ENCODE data around the gene MYCL.

Gene MYCL, protein sequence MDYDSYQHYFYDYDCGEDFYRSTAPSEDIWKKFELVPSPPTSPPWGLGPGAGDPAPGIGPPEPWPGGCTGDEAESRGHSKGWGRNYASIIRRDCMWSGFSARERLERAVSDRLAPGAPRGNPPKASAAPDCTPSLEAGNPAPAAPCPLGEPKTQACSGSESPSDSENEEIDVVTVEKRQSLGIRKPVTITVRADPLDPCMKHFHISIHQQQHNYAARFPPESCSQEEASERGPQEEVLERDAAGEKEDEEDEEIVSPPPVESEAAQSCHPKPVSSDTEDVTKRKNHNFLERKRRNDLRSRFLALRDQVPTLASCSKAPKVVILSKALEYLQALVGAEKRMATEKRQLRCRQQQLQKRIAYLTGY

DNA sequence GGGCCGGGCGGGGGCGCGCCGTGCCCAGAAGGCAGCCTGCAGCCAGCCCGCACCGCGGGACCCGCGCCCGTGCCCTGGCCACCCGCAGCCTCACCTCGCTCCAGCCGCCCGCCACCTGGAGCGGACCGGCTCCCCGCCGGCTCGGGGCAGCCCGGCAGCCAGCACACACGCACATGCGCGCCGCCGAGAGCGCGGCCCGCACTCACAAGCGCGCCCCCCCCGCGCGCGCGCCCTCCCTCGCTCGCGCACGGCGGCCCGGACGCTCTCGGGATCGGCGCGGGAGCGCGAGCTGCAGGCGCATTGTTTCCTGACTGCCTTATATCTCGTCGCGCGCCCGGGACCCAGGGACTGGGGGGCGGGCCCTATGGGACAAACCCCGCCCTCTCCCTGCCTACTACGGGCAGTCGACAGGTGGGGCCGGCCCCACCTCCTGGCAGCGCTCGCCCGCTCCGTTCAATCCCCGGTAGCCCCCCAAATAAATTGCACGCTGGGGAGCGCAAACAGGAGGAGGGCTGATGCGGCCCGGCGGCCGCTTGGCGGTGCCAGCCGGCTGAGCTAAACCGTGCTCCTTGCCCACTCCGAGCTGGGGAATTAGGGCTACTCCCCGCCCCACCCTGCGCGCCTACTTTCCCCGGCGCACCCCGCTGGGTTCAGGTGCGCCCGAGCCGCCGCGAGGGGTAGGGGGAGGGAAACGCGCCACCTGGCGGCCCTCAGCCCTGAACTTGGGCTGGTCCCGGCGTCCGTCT lies at the start of gene MYCL:
MYCL (minus strand) TSS at position 204 of the 746 bp plus-strand sequence. CDS start 483 bp downstream, outside the sequence.
- DNase-seq: peak; percentile 100

DNA sequence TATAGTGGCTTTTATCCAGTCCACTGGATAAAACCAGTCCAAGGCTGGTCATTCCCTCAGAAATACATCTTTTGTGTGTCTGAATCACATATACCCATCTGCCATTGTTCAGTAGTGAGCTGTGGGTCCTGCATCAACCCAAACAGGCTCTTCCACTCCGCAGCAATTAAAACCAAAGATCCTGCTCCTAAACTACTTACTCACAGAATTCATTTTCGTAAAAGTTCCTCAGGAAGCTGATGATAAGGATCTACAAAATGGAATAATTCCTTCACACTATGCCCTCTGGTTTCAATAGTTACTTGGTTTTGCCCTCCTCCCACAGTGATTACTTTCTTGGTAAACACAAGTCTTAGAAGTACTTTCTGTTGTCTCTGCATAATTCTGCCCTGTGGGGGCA lies 48.2 kb upstream of the MYCL start:
- DNase-seq: no peak

DNA sequence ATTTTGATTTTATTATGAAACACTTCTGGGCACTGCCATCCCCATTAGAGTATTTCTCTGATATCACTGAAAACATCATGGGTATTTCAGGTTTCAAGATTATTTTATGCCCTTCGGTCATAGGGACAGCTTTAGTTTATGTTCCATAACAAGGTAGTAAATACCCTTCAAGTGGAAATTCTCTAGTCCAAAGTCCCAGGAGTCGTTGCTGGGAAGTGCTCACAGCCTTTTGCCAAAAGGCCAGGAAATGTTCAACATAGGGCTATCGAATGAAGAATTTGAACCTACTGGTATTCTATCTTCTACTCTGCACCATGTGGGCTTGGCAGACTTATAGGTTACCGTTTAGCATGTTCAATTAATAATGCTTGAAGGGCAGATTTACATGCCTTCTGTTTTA lies 45.5 kb upstream of the MYCL start:
- DNase-seq: no peak

DNA sequence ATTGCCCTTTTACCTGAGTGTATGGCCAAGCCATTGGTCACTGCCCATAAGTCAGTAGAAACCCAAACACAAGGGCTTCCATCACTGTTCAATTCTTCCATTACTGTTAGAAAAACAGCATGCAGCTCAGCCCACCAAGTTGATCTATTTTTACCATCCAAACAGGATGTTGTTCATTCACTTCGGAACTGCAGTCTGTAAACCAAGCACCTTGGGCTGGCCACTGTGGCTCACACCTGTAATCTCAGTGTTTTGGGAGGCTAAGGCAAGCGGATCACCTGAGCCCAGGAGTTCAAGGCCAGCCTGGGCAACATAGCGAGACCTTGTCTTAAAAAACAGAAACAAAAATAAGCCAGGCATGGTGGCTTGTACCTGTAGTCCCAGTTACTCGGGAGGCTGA lies 44.5 kb upstream of the MYCL start:
- DNase-seq: no peak

DNA sequence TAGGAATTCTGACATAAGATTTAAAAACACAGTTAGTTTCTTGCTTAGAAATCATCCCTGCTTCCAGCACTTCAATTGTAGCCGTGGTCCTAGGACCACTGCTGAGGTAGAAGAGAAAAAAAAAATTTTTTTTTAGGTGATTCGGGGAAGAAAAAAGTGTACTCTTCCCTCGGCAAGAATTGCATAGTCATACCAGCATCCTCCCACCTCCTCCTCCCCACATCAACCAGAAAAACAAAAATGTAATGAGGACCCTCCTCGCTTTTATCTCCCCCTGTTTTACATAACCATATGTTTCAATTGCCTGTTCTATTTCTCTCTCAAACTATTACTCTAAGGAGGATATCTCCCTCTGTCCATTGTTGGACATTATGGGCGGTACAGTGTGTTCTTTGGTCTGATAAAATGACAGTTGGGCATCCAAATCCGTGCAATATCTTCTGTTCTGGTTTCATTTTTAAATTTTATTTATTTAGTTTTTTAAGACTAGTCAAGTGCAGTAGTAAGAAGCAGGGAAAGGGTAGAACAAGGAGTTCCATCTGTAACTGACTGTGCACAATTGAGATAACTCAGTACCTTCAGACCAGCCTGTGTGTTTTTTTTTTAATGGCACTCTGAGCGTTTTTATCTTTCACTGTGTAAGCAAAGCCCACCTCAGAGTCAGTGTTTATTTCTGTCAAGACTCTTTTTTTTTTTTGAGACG lies 42.8 kb upstream of the MYCL start:
- DNase-seq: no peak

DNA sequence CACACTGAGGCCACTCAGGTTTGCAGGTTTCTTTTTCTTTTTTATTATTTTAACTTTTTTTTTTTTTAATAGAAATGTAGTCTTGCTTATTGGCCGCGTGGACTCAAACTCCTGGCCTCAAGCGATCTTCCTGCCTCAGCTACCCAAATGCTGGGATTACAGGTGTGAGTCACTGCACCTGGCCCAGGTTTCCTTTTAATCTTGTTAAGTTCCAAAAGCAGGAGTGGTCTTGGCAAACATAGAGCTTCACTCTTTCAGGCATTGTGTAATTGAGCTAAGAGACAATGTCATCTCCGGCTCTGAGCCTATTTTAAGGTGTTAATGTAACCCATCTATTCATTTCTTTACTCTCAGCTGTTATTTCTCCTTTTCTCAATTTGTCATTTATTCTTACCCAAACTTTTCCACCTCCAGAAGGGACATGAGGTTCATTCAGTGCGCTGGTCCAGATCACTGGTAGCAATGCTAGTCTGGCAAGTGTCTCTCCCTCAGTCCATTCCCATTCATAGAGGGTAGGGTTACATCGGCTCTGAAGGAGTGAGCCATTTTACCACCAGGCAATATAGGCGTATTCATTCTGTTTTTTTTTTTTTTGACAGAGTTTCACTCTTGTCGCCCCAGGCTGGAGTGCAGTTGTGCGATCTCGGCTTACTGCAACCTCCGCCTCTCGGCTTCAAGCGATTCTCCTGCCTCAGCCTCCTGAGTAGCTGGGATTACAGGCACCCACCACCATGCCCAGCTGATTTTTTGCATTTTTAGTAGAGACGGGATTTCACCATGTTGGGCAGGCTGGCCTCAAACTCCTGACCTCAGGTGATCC lies 42.0 kb upstream of the MYCL start:
- DNase-seq: no peak

DNA sequence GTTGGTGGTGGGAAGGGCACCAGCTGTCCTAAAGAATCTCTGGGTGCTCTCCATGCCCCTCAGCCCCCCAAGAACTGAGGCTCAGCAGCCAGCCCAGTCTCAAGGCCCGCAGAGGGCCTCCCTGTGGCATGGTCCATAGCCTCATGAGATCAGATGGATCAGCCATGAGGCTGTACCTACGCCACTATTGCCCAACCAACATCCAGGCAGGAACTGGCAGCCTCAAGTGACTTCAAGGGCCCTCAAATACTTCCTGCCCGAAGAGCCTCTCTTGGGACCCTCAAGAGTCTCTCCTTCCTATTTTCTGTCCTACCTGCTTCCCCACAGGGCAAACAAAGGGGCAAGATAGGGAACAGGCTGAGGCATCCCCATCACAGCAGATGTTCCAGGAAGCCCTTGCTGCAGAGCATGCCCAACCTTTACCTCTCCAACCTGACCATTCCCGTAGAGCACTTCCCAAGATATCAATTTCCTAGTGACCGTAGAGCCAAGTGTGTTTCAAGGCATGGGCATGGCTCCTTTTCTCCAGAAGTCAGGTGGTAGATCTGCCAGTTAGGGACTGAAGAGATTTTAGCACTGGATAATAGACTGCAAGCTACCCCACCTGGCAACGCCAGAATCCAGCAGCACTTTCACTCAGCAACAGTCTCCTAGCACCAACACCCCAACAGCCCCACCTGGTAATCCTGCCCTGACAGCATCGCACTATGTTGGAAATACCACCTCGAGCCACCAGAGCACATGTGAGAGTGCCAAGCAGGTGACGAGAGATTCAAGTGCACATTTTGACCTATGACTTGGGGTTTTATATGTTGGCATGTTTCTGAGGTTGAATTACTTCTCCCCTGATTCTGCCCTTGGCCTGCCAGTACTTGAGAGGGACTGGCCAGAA lies 39.5 kb upstream of the MYCL start:
- DNase-seq: no peak

DNA sequence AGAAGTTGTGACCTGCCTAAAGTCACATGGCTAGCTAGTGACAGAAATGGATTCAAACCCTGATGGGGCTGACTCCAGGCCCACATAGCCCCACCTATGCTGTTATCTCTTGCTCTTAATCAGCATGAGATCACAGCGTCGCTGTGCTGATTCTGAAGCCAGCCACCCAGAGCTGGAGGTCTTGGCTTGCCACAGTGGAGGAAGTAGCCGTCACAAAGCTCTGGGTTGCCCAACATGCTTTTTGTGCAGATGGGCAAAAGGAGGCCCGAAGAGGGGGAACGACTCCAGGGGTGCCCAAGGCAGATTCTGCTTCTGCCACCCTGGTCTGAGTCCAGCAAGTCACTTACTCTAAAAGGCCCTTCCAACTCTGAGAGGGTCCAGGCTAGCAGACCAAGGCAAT lies 38.5 kb upstream of the MYCL start:
- no peak for DNase-seq

DNA sequence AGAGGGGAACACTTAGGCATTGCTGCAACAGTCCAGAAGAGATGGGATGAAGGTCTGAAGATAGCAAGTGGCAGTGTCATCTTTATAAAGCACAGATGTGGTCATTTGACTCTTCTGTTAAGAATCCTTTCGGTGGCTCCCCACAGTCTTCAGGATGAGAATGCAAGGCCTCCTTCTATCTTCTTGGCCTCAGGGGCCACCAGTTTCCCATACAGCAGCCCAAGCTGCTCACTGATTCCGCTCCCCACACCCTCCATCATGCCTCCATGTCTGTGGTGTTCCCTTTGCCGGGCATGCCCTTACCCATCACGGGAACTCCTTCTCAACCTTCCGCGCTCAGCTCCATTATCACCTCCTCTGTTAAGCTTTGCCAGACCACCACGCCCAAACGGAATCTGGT lies 37.1 kb upstream of the MYCL start:
- no peak for DNase-seq

DNA sequence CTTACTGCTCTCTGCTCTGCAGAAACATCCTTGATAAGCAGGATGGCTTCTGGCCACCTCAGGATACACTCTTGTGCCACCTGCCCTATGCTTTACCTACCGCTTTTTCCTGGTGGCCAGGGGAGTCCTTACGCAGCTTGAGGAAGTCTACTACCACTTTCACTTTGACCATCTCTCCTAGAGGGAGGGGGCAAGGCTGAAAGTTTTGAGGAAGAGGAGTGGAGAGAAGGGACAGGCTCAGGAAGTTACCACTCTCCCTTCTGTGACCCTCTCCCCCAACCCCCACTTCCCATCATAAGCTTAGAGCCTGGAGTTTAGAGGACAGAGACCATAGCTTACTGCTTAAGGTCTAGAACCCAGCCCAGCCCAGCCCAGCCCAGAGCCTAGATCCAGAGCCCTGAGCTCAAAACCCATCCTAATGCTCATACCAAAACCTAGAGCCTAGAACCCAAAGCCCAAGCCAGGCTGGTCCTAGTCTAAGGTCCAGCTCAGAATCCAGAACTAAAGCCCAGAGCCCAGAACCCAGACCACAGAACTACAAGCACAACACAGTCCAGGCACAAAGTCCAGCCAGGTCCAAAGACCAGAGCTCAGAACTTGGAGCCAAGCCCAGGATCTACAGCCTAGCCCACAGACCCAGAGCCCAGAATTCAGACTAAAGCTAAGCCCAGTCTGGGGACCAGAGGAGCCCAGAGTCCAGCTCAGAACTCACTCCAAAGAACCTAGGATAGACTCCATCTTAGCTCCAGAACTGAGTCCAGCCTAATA lies 35.2 kb upstream of the MYCL start:
- DNase-seq: no peak

DNA sequence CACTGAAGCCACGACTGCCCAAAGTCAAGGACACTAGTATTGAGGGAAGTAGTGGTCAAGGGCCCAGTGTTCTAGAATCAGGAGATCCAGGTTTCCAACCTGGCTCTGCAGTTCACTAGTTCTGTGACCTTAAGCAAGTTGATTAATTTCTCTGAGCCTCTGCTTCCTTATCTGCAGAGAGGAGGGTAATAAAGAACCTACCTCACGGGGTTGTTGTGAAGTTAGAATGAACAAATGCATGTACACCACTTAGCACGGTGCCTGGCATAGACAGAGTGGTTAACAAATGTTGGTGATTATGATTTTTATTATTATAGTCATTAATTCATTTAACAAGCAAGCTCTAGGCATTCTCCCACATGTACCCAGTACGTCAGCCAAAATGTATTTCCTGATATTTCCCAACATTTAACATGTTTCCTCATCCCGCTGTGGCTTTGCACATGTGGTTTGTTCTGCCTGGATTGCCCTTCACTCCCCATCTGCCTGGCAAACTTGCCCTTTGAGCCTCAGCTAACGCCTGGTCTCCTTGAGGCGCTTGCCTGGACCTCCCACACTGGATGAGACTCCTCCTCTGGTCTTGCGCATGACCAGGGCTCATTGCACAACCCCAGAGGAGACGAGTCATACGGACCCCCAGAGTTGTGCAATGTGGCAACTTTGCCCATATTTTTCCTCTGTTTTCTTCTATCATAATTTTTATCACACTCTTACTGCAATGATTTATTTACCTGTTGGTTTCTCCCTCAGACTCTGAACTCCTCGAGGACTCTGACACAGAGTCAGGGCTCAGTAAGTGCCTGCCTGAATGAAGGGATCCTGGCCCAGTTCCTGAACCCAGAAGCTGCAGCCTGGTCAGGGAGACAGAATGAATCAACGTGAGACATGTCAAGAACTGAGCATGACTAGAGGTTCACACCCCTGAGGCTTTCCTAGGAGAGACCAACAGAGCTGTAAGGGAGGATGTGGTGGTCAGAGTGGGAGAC lies 32.5 kb upstream of the MYCL start:
- no peak for DNase-seq

DNA sequence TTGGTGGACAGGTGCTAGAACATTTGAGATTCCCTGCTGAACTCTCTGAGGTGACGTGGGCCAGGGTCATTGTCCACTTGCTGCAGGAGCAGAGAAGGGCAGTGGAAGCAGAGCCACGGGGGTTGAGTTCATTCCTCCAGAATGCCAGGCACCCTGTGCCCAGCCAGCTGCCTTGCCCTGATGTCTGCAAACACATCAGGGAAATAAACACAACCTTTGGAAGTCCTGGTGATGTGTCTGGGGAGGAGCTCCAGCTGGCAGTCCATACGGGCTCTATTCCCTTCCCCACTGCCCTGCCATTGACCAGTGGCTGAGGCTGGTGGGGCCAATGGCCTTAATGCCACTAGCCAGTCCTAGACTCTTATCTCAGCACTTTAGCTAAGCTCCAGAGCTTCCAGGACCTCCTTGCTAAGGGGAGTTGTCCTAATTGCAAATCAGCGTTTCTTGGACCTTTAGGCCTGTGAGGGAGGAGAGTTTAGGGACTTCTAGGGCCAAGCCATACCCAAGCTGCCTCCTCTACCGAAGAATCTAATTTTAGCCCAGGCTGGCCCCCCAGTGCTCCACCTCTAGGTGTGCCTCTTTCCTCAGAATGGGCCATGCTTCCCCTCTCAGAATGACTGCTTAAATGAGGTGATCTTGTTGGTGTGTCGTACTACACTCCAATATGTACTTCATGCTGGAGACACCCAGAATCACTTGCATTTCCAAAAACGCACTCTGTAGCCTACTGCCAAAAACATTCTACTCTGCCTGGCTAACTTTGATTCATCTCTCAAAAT lies 27.3 kb upstream of the MYCL start:
- DNase-seq: no peak

DNA sequence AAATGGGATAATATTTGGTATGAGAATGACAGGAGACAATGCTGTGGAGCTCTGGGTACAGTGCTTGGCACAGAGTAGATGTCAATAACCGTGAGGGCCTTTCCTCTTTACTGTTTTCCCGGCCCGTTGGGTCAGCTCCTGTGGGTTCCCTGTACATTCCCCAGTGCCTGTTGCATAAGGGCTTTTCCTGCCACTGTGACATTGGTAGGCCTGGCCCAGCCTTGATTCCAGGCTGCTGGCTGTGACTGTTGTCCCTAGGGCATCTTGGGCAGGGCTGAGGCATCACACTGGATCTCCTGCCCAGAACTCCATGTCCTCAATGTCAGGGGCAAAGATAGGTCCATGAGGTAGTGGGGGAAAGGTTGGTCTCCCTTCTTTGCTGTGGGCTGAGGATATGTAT lies 25.8 kb upstream of the MYCL start:
- DNase-seq: no peak

DNA sequence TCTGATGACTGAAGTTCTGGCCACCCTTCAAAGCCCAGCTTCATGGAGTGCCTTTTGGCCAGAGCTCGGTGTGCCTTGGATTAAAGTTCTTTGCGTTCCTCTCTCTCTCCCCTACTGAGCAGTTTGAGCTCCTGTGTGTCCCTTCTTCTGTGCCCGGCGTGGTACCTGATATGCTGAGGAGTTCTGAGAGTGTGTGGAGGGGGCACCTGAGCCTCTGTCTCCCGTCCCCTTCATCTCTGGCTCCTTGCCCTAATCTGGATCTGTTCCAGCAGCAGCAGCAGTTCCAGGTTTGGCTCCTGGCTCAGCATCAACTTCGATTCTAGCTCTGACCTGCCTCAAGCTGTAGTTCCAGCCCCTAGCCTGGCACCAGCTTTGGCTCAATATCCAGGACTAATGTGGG lies 25.1 kb upstream of the MYCL start:
- DNase-seq: peak; percentile 100

DNA sequence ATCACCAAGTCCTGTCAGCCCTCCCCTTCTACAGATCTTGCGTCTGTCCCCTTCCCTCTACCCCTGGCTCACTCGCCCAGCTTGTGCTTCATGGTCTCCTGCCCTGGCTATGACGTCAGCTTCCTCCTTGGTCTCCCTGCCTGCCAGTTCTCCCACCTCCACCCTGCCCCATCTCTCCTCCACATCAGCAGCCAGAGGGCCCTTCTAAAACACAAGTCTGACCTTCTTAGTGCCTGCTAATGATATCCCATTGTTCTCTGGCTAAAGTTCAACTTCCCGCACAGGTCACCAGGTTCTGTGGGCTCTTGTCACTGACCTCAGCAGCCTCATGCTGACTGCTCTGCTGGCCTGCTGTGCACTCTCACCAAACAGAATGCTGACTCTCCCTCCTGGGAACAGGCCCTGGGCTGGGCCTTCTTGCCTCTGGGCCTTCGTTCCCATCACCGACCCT lies 24.7 kb upstream of the MYCL start:
- DNase-seq: peak; percentile 99

DNA sequence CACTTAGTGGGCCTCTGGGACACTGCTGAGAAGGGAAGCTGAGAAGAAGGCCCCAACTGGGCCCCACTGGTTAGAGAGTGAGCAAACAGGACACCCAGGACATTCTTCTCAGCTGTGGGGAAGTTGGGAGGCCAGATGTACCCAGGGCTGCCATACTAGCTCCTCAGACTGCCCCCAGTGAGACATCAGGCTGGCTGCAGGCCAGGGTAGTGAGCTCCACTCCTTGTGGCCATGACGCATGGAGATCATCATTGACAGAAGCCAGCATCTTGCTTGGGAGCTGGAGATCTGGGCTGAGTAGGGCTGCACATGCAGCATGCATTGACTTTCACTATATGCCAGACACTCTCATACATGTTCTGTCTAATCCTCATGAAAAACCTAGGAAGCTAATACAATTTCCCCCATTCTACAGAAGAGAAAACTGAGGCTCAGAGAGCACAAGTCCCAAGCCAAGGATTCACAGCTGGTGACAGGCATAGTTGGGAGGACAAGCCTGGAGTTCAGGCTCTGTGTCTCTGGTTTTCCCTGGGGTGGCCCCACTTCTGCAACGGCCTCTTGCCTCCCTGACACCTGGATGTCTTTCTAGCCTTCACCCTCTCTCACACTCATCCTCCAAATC lies 24.1 kb upstream of the MYCL start:
- DNase-seq: peak; percentile 99

DNA sequence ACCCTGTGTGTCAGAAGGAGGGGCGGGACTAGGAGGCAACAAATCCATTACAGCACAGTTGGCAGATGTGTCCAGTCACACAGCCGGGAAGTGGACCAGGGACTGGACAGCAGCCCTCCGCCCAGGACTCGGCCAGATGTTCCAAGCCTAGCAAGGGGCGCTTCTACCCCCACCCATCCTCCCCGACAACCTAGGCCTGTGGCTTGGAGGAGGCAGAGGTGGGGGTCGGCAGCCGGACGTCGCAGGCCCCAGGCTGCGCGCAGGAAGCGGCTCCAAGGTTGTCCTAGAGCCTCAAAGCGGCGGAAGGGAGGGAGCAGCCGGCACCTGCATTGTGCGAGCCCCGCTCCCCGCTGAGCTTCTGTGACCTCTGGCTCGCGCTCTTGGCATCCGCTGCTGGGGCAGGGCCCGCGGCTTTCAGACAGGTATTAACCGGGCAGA lies 20.6 kb upstream of the MYCL start:
- no peak for DNase-seq

DNA sequence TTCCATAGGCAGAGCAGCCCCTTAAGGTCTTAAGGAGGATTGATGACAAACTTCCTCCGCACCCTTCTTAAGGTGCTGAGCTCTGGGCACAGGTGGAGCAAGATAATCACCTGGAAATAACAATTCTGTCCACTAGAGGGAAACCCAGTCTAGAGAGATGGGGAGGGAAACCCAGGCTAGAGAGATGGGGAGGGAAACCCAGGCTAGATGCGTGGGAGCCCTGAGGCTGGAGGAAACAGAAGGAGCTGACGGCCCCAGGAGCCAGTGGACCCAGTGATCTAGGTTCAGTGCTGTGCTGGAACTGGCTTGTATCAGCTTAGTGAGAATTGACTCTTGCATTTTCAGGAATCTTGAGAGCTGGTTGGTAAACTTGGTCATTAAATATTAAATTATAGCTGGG lies 17.8 kb upstream of the MYCL start:
- peak; percentile 100 for DNase-seq

All from DMS 273 treated with DMSO at 0.1 percent for 48 hours (cell line).